Ectodermal cell (in vitro differentiated cells): ENCODE data around the gene ST7.

ENCODE experiments used
- H3K27ac ChIP-seq: 2 replicates; pipeline ENCODE4 v1.7.0; 2013; ENCODE audit warnings: mild to moderate bottlenecking, low read depth, low read length; ENCODE audit not compliant: insufficient read depth, poor library complexity, severe bottlenecking
- H3K27me3 ChIP-seq: 2 replicates; pipeline ENCODE4 v1.7.0; 2013; ENCODE audit warnings: mild to moderate bottlenecking, low read length; ENCODE audit not compliant: insufficient read depth, control insufficient read depth, poor library complexity, severe bottlenecking
- H3K36me3 ChIP-seq: one replicate; pipeline ENCODE4 v1.7.0; 2013; ENCODE audit warnings: low read length; ENCODE audit not compliant: control insufficient read depth, insufficient read depth
- H3K4me1 ChIP-seq: one replicate; pipeline ENCODE4 v1.7.0; 2013; ENCODE audit warnings: low read length; ENCODE audit not compliant: control insufficient read depth, insufficient read depth
- H3K4me3 ChIP-seq: 2 replicates; pipeline ENCODE4 v1.7.0; 2013; ENCODE audit warnings: low read depth, low read length, control low read depth; ENCODE audit not compliant: insufficient read depth
- H3K9me3 ChIP-seq: 2 replicates; pipeline ENCODE4 v1.7.0; 2013; ENCODE audit warnings: mild to moderate bottlenecking, low read length, moderate library complexity; ENCODE audit not compliant: control insufficient read depth
- WGBS, 2 experiments: methylation state at CpG; one replicate each; pipeline ENCODE4 v1.1.7; 2013; ENCODE audit warnings: missing lambda C conversion rate in 2 of 2; 5-methylcytosine and 5-hydroxymethylcytosine counted together

The ST7 gene

GRCh38 chr7:117014673-117015133 lies 61.4 kb downstream of the ST7 start:
- no peak overlapping the region for H3K4me3 ChIP-seq
- H3K36me3 ChIP-seq: no peaks in the 10 kb centered on the region
- no peaks in the 10 kb centered on the region for H3K9me3 ChIP-seq
- no peaks in the 10 kb centered on the region for H3K4me1 ChIP-seq
- no peak overlapping the region for H3K27ac ChIP-seq
- 67 to 81% methylated on average over 6 of the region's 6 CpGs for whole genome bisulfite sequencing, 2 experiments
- H3K27me3 ChIP-seq: no peaks in the 10 kb centered on the region

GRCh38 chr7:117015258-117016184 lies 62.2 kb downstream of the ST7 start:
- 77 to 98% methylated on average over 3 to 4 of the region's 4 CpGs for WGBS, 2 experiments
- no peak overlapping the region for H3K27ac ChIP-seq
- H3K36me3 ChIP-seq: no peaks in the 10 kb centered on the region
- H3K27me3 ChIP-seq: no peaks in the 10 kb centered on the region
- H3K4me3 ChIP-seq: no peak overlapping the region
- peaks cover 6% of the 10 kb centered on the region for H3K4me1 ChIP-seq
- H3K9me3 ChIP-seq: no peaks in the 10 kb centered on the region

GRCh38 chr7:117017017-117017451 lies 63.7 kb downstream of the ST7 start:
- no peak overlapping the region for H3K4me3 ChIP-seq
- no peak overlapping the region for H3K27ac ChIP-seq
- H3K36me3 ChIP-seq: no peaks in the 10 kb centered on the region
- 86 to 87% methylated on average over 3 to 4 of the region's 4 CpGs for WGBS, 2 experiments
- H3K9me3 ChIP-seq: no peaks in the 10 kb centered on the region
- no peaks in the 10 kb centered on the region for H3K27me3 ChIP-seq
- H3K4me1 ChIP-seq: peaks cover 13% of the 10 kb centered on the region

- Histone ChIP-seq H3K4me1 (peaks cover 13% of the 10 kb centered on the region), H3K36me3 (no peaks in the 10 kb centered on the region), H3K4me3 (no peak overlapping the region), H3K27me3 (no peaks in the 10 kb centered on the region), H3K9me3 (no peaks in the 10 kb centered on the region), H3K27ac (no peak overlapping the region)
- WGBS, 2 experiments: 91 to 92% methylated on average over 3 to 4 of the region's 4 CpGs
Measured at GRCh38 chr7:117017702-117018266, 64.5 kb downstream of the ST7 start.

- WGBS, 2 experiments: 100% methylated on average over 1 of the region's 1 CpG; no CpG with 5 or more reads in 1 of the 2 experiments
Measured at GRCh38 chr7:117018713-117019112, 65.4 kb downstream of the ST7 start.

GRCh38 chr7:117019287-117019686 lies 66.0 kb downstream of the ST7 start:
- peaks cover 13% of the 10 kb centered on the region for H3K4me1 ChIP-seq
- H3K27ac ChIP-seq: peak overlapping the region; percentile 95
- 96 to 97% methylated on average over 2 of the region's 2 CpGs for WGBS, 2 experiments
- no peak overlapping the region for H3K4me3 ChIP-seq
- H3K9me3 ChIP-seq: no peaks in the 10 kb centered on the region
- H3K36me3 ChIP-seq: no peaks in the 10 kb centered on the region
- no peaks in the 10 kb centered on the region for H3K27me3 ChIP-seq

More at GRCh38 chr7:117018713-117019112, 65.4 kb downstream of the ST7 start:
- Histone ChIP-seq H3K27me3 (no peaks in the 10 kb centered on the region), H3K4me1 (peaks cover 13% of the 10 kb centered on the region), H3K4me3 (no peak overlapping the region), H3K27ac (no peak overlapping the region), H3K36me3 (no peaks in the 10 kb centered on the region), H3K9me3 (no peaks in the 10 kb centered on the region)

- H3K4me1 ChIP-seq: peaks cover 13% of the 10 kb centered on the region
- H3K4me3 ChIP-seq: peak overlapping the region; percentile 25
- H3K9me3 ChIP-seq: no peaks in the 10 kb centered on the region
- H3K27me3 ChIP-seq: no peaks in the 10 kb centered on the region
- WGBS, 2 experiments: 21 to 24% methylated on average over 17 to 18 of the region's 18 CpGs
- no peaks in the 10 kb centered on the region for H3K36me3 ChIP-seq
- H3K27ac ChIP-seq: peak overlapping the region; percentile 95
Measured at GRCh38 chr7:117019786-117020590, 66.7 kb downstream of the ST7 start.

GRCh38 chr7:117020591-117020973 lies 67.3 kb downstream of the ST7 start:
- H3K27ac ChIP-seq: peak overlapping the region; percentile 95
- 30 to 36% methylated on average over 1 of the region's 1 CpG for WGBS, 2 experiments
- peaks cover 13% of the 10 kb centered on the region for H3K4me1 ChIP-seq
- H3K27me3 ChIP-seq: no peaks in the 10 kb centered on the region
- H3K4me3 ChIP-seq: peak overlapping the region; percentile 25
- H3K9me3 ChIP-seq: no peaks in the 10 kb centered on the region
- no peaks in the 10 kb centered on the region for H3K36me3 ChIP-seq

- 96 to 97% methylated on average over 2 of the region's 2 CpGs for WGBS, 2 experiments
- H3K9me3 ChIP-seq: no peaks in the 10 kb centered on the region
- no peaks in the 10 kb centered on the region for H3K27me3 ChIP-seq
- peaks cover 13% of the 10 kb centered on the region for H3K4me1 ChIP-seq
- H3K4me3 ChIP-seq: no peak overlapping the region
- no peak overlapping the region for H3K27ac ChIP-seq
- H3K36me3 ChIP-seq: no peaks in the 10 kb centered on the region
Measured at GRCh38 chr7:117021366-117021765, 68.1 kb downstream of the ST7 start.

- no peaks in the 10 kb centered on the region for H3K9me3 ChIP-seq
- no peak overlapping the region for H3K4me3 ChIP-seq
- no peak overlapping the region for H3K27ac ChIP-seq
- H3K27me3 ChIP-seq: no peaks in the 10 kb centered on the region
- 98 to 100% methylated on average over 2 to 4 of the region's 5 CpGs for WGBS, 2 experiments
- H3K36me3 ChIP-seq: no peaks in the 10 kb centered on the region
- peaks cover 13% of the 10 kb centered on the region for H3K4me1 ChIP-seq
Measured at GRCh38 chr7:117021986-117022385, 68.7 kb downstream of the ST7 start.
